Sigmoid colon (tissue), 4 donors: ENCODE data around the gene KCNAB2.

Experiments used
- CTCF ChIP-seq, 4 experiments: fragments of 450-650 bp in 3 of 4; fragments of 200-600 bp in 1 of 4; IDR thresholded peaks; one replicate each; pipeline ENCODE4 v1.5.1; 2016 to 2019; ENCODE audit warnings: antibody characterized with exemption in 4 of 4, mild to moderate bottlenecking in 3 of 4, moderate library complexity in 2 of 4
- EP300 ChIP-seq, 4 donors: sonication (generic); formaldehyde crosslinking; IDR thresholded peaks; one replicate each; pipeline ENCODE4 v1.6.1; 2017; ENCODE audit warnings: antibody characterized with exemption in 4 of 4
- POLR2A ChIP-seq, 2 donors: fragments of 450-650 bp; IDR thresholded peaks; one replicate each; pipeline ENCODE4 v1.6.1; 2016; ENCODE audit warnings: antibody characterized with exemption in 2 of 2, mild to moderate bottlenecking in 2 of 2, moderate library complexity in 2 of 2
- POLR2AphosphoS5 ChIP-seq, 4 donors: sonication (generic); formaldehyde crosslinking; IDR thresholded peaks; one replicate each; pipeline ENCODE4 v1.6.1; 2017; ENCODE audit warnings: antibody characterized with exemption in 4 of 4

GRCh38 chr1:6040444-6040843 lies 5.2 kb upstream of the KCNAB2 start:
- TF ChIP-seq EP300 (IDR thresholded peaks at IDR 0.05) (no peak), CTCF (IDR thresholded peaks at IDR 0.05) (no peak), POLR2AphosphoS5 (IDR thresholded peaks at IDR 0.05) (no peak), POLR2A (IDR thresholded peaks at IDR 0.05) (no peak)
